ENCODE data around the gene CEACAM1.
"Not testable (repeated sequence)": the region's sequence is repeated elsewhere in the genome, so short reads cannot be mapped to it uniquely, and the experiment has no call there.

Gene CEACAM1

GRCh38 chr19:42473686-42474085 is 54.6 kb downstream of the CEACAM1 start:
- no peak for DNase-seq (ENCODE audit: low spot score)

GRCh38 chr19:42472402-42473147 is 55.7 kb downstream of the CEACAM1 start:
- no peak for DNase-seq (ENCODE audit: low spot score)

- no peak for DNase-seq (ENCODE audit: low spot score)
Measured at GRCh38 chr19:42471554-42472249, 56.6 kb downstream of the CEACAM1 start.

- no peak for DNase-seq (ENCODE audit: low spot score)
Measured at GRCh38 chr19:42469311-42470235, 58.7 kb downstream of the CEACAM1 start.

GRCh38 chr19:42468273-42468796 is 59.9 kb downstream of the CEACAM1 start:
- DNase-seq (ENCODE audit: low spot score), result no peak

- DNase-seq (ENCODE audit: low spot score), result no peak
Measured at GRCh38 chr19:42467183-42467760, 61.0 kb downstream of the CEACAM1 start.

GRCh38 chr19:42466521-42467182 is 61.6 kb downstream of the CEACAM1 start:
- no peak for DNase-seq (ENCODE audit: low spot score)

- DNase-seq (ENCODE audit: low spot score), result no peak
Measured at GRCh38 chr19:42465827-42466280, 62.4 kb downstream of the CEACAM1 start.

- DNase-seq (ENCODE audit: low spot score), result no peak
Measured at GRCh38 chr19:42461700-42462324, 66.5 kb downstream of the CEACAM1 start.

GRCh38 chr19:42461231-42461630 is 67.0 kb downstream of the CEACAM1 start:
- not testable (repeated sequence) for DNase-seq (ENCODE audit: low spot score)

GRCh38 chr19:42459926-42460325 is 68.4 kb downstream of the CEACAM1 start:
- no peak for DNase-seq (ENCODE audit: low spot score)
